DMS 273 (cell line): ENCODE measurements around the gene CLPSL2.

Source experiments
- DNase-seq: peaks from one replicate; lab custom pipeline; 2025; ENCODE audit not compliant: unreplicated experiment; lab: John Stamatoyannopoulos, UW

The CLPSL2 gene

GRCh38 chr6:35746516-35746915 is 29.9 kb upstream of the CLPSL2 start:
- DNase-seq: no peak

GRCh38 chr6:35747877-35748276 is 28.5 kb upstream of the CLPSL2 start:
- no peak for DNase-seq

GRCh38 chr6:35750557-35750956 is 25.8 kb upstream of the CLPSL2 start:
- no peak for DNase-seq

- DNase-seq: no peak
Measured at GRCh38 chr6:35751594-35751993, 24.8 kb upstream of the CLPSL2 start.

GRCh38 chr6:35752330-35752729 is 24.1 kb upstream of the CLPSL2 start:
- no peak for DNase-seq

GRCh38 chr6:35754452-35755277 is 21.7 kb upstream of the CLPSL2 start:
- DNase-seq: peak; percentile 87

GRCh38 chr6:35755278-35755924 is 21.0 kb upstream of the CLPSL2 start:
- no peak for DNase-seq

GRCh38 chr6:35757456-35758123 is 18.8 kb upstream of the CLPSL2 start:
- DNase-seq: peak; percentile 85

GRCh38 chr6:35759426-35759825 is 17.0 kb upstream of the CLPSL2 start:
- DNase-seq: no peak

- DNase-seq: no peak
Measured at GRCh38 chr6:35765739-35766138, 10.7 kb upstream of the CLPSL2 start.

GRCh38 chr6:35769211-35769610 is 7.2 kb upstream of the CLPSL2 start:
- DNase-seq: no peak

GRCh38 chr6:35771343-35771627 is 5.1 kb upstream of the CLPSL2 start:
- DNase-seq: no peak

GRCh38 chr6:35774116-35774794 is 2.1 kb upstream of the CLPSL2 start:
- DNase-seq: no peak

GRCh38 chr6:35775031-35775430 is 1.4 kb upstream of the CLPSL2 start:
- no peak for DNase-seq

GRCh38 chr6:35777356-35778102 is 1.1 kb downstream of the CLPSL2 start:
- no peak for DNase-seq

GRCh38 chr6:35778437-35778836 is 2.0 kb downstream of the CLPSL2 start:
- DNase-seq: no peak

GRCh38 chr6:35780719-35781118 is 4.3 kb downstream of the CLPSL2 start, which contains the start of gene CLPSL1:
Gene CLPSL1 (plus strand): TSS chr6:35781019. CDS start chr6:35781111, 92 bp downstream.
- DNase-seq: no peak

GRCh38 chr6:35781290-35781689 is 4.9 kb downstream of the CLPSL2 start:
- DNase-seq: no peak

GRCh38 chr6:35782424-35782823 is 6.0 kb downstream of the CLPSL2 start:
- no peak for DNase-seq

GRCh38 chr6:35784200-35784599 is 7.8 kb downstream of the CLPSL2 start:
- DNase-seq: no peak

- no peak for DNase-seq
Measured at GRCh38 chr6:35786272-35786671, 9.9 kb downstream of the CLPSL2 start.
